Activated T-helper 17 cell treated with anti-CD3 and anti-CD28 coated beads, Interleukin-2, amount 50 U/mL, for 72 hours (primary cell): ENCODE measurements around the gene RYK. TPM values are rescaled to one million over a fixed set of nuclear protein-coding genes. Genes with fewer than 3 reads are reported as not detected.
"Not testable (repeated sequence)": the region's sequence is repeated elsewhere in the genome, so short reads cannot be mapped to it uniquely, and the experiment has no call there.

Experiments used
- ATAC-seq: fragments of 150-1000 bp; cut with Tn5 transposase; replicated peaks from 2 replicates; pipeline ENCODE4 v1.10.0; 2021; ENCODE audit warnings: mild to moderate bottlenecking, moderate library complexity
- H3K27ac Mint-ChIP-seq: one replicate; pipeline ENCODE4 v1.8.0; 2022; ENCODE audit warnings: mixed read lengths
- H3K27me3 Mint-ChIP-seq: one replicate; pipeline ENCODE4 v1.8.0; 2022; ENCODE audit warnings: mixed read lengths
- H3K36me3 Mint-ChIP-seq: one replicate; pipeline ENCODE4 v1.8.0; 2022; ENCODE audit warnings: low read depth, mild to moderate bottlenecking, mixed read lengths
- H3K4me1 Mint-ChIP-seq: one replicate; pipeline ENCODE4 v1.8.0; 2022; ENCODE audit warnings: mixed read lengths
- H3K4me3 Mint-ChIP-seq: one replicate; pipeline ENCODE4 v1.8.0; 2022; ENCODE audit warnings: mild to moderate bottlenecking, mixed read lengths
- H3K9me3 Mint-ChIP-seq: one replicate; pipeline ENCODE4 v1.8.0; 2022; ENCODE audit warnings: mixed read lengths
- total RNA-seq, 2 donors: library from RNA; stranded (reverse); gene quantifications; one replicate each; pipeline ENCODE4 v1.2.3, GENCODE V29; 2022

RYK gene
- total RNA-seq, 2 donors from 2014 or later = 8.6 to 18.1 TPM

DNA sequence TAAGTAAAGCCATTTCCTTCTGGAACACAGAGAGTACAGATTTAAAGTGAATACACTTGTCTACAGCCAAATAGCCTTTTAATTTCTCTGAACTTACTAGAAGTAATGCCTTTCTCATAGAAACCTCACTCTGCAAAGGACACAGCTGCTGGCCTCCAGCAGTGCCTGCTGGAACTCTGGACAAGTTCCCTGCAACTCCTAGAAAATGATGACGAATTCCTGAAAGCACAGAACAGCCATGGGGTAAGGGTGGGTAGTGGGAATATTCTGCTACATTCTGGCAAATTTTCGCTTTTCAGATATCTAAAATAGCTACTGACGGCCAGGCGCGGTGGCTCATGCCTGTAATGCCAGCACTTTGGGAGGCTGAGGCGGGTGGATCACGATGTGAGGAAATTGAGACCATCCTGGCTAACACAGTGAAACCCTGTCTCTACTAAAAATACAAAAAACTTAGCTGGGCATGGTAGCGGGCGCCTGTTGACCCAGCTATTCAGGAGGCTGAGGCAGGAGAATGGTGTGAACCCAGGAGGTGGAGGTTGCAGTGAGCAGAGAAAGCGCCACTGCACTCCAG is 34.4 kb downstream of the RYK start:
- no peak for ATAC-seq
- Mint-ChIP-seq H3K36me3 (peaks cover 35% of the 10 kb centered on the region), H3K4me3 (no peak overlapping the region), H3K27ac (no peak overlapping the region), H3K9me3 (no peaks in the 10 kb centered on the region), H3K27me3 (no peaks in the 10 kb centered on the region), H3K4me1 (peaks cover 18% of the 10 kb centered on the region)

- peaks cover 18% of the 10 kb centered on the region for H3K4me1 Mint-ChIP-seq
- peak; percentile 61 for ATAC-seq
- peaks cover 38% of the 10 kb centered on the region for H3K36me3 Mint-ChIP-seq
- peak overlapping the region; percentile 39 for H3K27ac Mint-ChIP-seq
- H3K9me3 Mint-ChIP-seq = no peaks in the 10 kb centered on the region
- no peaks in the 10 kb centered on the region for H3K27me3 Mint-ChIP-seq
- no peak overlapping the region for H3K4me3 Mint-ChIP-seq
These were observed 36.4 kb downstream of the RYK start for GRCh38 chr3:134214239-134214638.

DNA sequence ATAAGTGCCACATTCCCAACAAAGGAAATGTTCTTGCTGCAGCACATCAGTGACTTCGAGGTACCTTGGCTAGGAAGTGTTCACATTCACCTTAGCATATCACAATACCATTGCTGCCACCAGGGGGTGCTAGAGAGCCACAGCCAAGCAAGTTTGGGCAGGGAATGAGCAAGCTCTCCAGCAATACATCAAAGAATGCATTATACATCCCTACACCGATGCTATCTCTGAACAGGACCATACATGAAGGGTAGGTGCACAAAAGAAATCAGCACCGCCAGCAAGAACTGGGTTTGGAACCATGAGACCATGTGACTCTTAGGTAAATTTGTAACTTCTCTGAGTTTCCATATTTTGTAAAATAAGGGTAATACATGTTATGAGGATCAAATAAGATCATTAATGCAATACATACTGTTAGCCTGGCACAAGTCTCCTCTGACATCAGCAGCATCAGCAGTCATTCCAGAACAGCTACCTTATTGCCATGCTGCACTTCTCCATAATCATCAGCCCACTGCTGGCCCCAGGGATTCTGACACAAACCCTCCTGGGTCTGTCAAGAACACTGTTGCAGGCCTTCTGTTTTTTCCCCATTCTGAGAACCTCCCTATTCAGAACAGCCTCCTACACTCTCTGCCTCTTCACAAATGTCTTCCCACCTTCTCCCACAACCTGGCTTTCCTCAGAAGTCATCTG is 37.5 kb downstream of the RYK start:
- Mint-ChIP-seq H3K9me3 (no peaks in the 10 kb centered on the region), H3K4me1 (peaks cover 18% of the 10 kb centered on the region), H3K4me3 (no peak overlapping the region), H3K27ac (no peak overlapping the region), H3K36me3 (peaks cover 46% of the 10 kb centered on the region), H3K27me3 (no peaks in the 10 kb centered on the region)
- peak; percentile 93 for ATAC-seq

DNA sequence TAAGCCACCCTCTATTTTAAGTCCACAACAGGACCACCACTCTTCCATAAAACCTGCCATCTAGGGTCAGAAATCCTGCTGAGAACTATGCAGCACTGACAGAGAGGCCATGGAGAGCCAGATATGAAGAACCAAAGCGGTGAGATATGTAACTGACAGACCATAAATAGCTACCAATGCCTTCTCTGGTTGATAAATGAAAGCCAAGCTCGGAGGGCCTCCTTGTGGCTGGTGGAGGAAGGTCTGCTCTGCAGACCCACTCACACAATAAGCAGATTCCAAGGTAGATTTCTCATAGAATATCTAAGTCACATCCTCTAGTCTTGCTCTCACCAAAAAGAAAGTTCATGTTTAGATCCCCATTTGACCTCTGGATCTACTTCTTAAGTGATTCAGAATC is 38.9 kb downstream of the RYK start:
- Mint-ChIP-seq H3K36me3 (peaks cover 52% of the 10 kb centered on the region), H3K4me1 (peaks cover 18% of the 10 kb centered on the region), H3K27me3 (no peaks in the 10 kb centered on the region), H3K9me3 (no peaks in the 10 kb centered on the region), H3K4me3 (no peak overlapping the region), H3K27ac (no peak overlapping the region)
- no peak for ATAC-seq

GRCh38 chr3:134205451-134205850 is 45.2 kb downstream of the RYK start:
- Mint-ChIP-seq H3K4me3 (no peak overlapping the region), H3K4me1 (no peaks in the 10 kb centered on the region), H3K9me3 (no peaks in the 10 kb centered on the region), H3K36me3 (peaks cover 76% of the 10 kb centered on the region), H3K27ac (no peak overlapping the region), H3K27me3 (no peaks in the 10 kb centered on the region)
- no peak for ATAC-seq

DNA sequence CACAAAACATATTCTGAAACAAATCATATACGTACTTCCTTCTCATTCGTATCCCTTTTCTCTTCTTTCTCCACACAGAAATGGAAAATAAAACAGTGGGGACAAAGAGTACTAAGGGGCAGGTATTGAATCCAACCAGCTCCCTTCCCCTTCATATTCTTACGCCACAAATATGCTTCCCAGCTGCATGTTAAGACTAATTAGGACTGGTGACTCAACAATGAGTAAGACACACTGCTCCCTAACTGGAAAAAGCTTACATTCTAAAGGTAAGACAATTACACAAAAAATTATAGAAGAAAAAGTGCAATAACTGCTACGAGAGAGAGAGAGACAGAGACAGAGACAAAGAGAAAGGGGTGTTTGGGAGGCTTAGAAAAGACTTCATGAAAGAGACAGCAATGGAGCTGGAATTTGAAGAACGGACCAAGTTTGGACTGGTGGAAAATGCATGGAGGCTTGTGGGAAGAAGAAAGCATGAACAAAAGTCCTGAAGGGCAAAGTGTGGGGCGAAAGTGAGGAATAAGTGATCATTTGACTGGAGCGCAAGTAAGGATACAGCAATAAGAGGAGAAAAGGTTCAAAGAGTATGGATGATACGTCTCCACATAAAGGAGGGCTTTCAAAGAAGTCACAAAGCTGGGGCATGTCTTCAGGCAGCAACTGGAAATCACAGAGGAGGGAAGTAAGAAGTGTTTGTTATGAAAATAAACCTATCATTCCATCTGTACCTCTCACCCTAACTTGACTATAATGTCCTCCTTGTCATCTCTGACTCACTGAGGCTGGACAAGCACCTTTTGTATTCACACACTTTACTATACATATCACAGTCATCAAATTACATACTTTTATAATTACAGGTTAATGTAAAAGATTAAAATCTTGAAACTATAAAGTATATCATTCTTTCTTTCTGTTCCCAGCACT is 49.2 kb downstream of the RYK start:
- Mint-ChIP-seq H3K4me3 (no peak overlapping the region), H3K27ac (no peak overlapping the region), H3K4me1 (no peaks in the 10 kb centered on the region)

GRCh38 chr3:134199880-134200279 is 50.8 kb downstream of the RYK start:
- H3K4me3 Mint-ChIP-seq, H3K4me1 Mint-ChIP-seq, H3K27ac Mint-ChIP-seq, H3K27me3 Mint-ChIP-seq, ATAC-seq, H3K9me3 Mint-ChIP-seq: not testable (repeated sequence)
- peaks cover 71% of the 10 kb centered on the region for H3K36me3 Mint-ChIP-seq

More for the DNA sequence above, 49.2 kb downstream of the RYK start:
- H3K36me3 Mint-ChIP-seq = peaks cover 62% of the 10 kb centered on the region
- ATAC-seq = no peak
- H3K27me3 Mint-ChIP-seq = no peaks in the 10 kb centered on the region
- no peaks in the 10 kb centered on the region for H3K9me3 Mint-ChIP-seq

DNA sequence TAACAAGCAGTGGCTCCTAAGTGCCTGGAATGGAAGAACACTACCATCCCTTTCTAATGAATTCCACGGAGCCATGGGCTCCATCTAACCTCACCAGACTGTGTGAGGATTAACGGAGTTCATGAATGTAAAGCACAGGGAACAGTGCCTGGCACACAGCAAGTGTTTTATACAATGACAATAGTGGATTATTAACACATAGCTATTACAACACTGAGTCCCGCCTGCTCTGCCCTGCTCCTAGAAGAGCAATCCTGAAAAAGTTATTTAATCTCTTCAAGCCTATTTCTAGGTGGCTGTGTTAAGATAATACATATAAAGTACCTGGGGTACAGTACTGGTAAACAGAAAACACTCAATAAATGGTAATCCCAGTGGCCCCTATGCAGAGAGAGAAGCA is 51.4 kb downstream of the RYK start:
- no peak for ATAC-seq
- no peaks in the 10 kb centered on the region for H3K4me1 Mint-ChIP-seq
- H3K9me3 Mint-ChIP-seq = no peaks in the 10 kb centered on the region
- H3K36me3 Mint-ChIP-seq = peaks cover 73% of the 10 kb centered on the region
- H3K4me3 Mint-ChIP-seq = no peak overlapping the region
- H3K27me3 Mint-ChIP-seq = no peaks in the 10 kb centered on the region
- no peak overlapping the region for H3K27ac Mint-ChIP-seq

GRCh38 chr3:134198414-134198813 is 52.2 kb downstream of the RYK start:
- Mint-ChIP-seq H3K27ac (no peak overlapping the region), H3K36me3 (peaks cover 81% of the 10 kb centered on the region), H3K27me3 (no peaks in the 10 kb centered on the region), H3K4me3 (no peak overlapping the region), H3K9me3 (no peaks in the 10 kb centered on the region), H3K4me1 (no peaks in the 10 kb centered on the region)
- peak; percentile 50 for ATAC-seq

DNA sequence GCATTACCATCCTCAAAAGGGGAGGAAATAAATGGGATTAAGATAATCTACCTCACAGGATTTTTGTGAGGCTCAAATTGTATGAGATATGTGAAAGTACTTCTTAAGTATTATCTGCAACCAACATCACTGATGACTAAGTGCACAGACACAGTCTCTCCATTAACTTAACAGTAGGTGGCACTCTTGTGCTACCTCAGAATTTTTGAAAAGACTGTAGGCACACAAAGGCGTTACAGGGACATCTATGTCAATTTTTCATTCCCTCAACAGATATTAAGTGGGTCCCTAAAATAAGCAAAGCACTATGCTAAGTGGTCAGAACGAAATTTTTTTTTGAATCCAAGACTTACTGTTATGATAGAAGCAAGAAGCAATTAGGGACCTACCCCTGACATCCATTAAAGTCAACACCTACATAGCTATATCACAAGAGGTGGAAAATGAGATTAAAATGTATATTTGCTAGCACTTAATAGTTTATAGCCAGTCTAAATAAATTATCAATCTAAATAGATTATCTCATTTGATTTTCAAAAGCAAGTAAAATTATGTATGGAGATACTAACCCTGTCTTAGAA is 52.9 kb downstream of the RYK start:
- Mint-ChIP-seq H3K27ac (no peak overlapping the region), H3K36me3 (peaks cover 83% of the 10 kb centered on the region), H3K27me3 (no peaks in the 10 kb centered on the region), H3K4me1 (no peaks in the 10 kb centered on the region), H3K9me3 (no peaks in the 10 kb centered on the region), H3K4me3 (no peak overlapping the region)
- peak; percentile 81 for ATAC-seq

GRCh38 chr3:134194247-134194646 is 56.4 kb downstream of the RYK start:
- H3K36me3 Mint-ChIP-seq = peaks cover 83% of the 10 kb centered on the region
- H3K4me1 Mint-ChIP-seq = no peaks in the 10 kb centered on the region
- no peak for ATAC-seq
- H3K4me3 Mint-ChIP-seq = no peak overlapping the region
- no peaks in the 10 kb centered on the region for H3K27me3 Mint-ChIP-seq
- H3K27ac Mint-ChIP-seq = no peak overlapping the region
- H3K9me3 Mint-ChIP-seq = no peaks in the 10 kb centered on the region

DNA sequence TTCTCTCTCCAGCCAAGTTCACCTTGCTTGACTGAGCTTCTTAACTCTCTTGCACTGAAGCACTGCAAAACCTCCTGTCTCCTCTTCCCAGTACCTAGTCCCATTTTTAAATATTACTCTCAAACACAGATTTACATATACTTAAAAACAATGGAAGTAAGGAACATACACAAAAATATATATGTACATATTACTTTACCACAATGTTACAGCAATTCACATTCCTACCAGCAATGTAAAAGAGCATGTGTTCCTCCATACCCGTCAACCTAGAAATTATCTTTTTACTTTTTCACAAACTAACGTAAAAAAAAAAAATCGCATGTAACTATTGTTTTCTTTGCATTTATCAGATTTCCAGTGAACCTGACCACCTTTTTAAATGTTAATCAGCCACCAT is 60.4 kb downstream of the RYK start:
- Mint-ChIP-seq H3K4me1 (no peaks in the 10 kb centered on the region), H3K4me3 (no peak overlapping the region), H3K9me3 (no peaks in the 10 kb centered on the region), H3K27ac (no peak overlapping the region), H3K36me3 (peaks cover 90% of the 10 kb centered on the region), H3K27me3 (no peaks in the 10 kb centered on the region)
- ATAC-seq = no peak

- H3K9me3 Mint-ChIP-seq = no peaks in the 10 kb centered on the region
- peaks cover 89% of the 10 kb centered on the region for H3K36me3 Mint-ChIP-seq
- no peak overlapping the region for H3K27ac Mint-ChIP-seq
- no peaks in the 10 kb centered on the region for H3K4me1 Mint-ChIP-seq
- H3K27me3 Mint-ChIP-seq = no peaks in the 10 kb centered on the region
- ATAC-seq = no peak
- no peak overlapping the region for H3K4me3 Mint-ChIP-seq
These were observed 60.8 kb downstream of the RYK start for GRCh38 chr3:134189849-134190248.

GRCh38 chr3:134186391-134186790 is 64.3 kb downstream of the RYK start:
- ATAC-seq = no peak
- Mint-ChIP-seq H3K27me3 (no peaks in the 10 kb centered on the region), H3K36me3 (peaks cover 70% of the 10 kb centered on the region), H3K4me3 (no peak overlapping the region), H3K4me1 (no peaks in the 10 kb centered on the region), H3K9me3 (no peaks in the 10 kb centered on the region), H3K27ac (no peak overlapping the region)
